H9 (cell line): ENCODE data around the gene PAX8. TPM values are rescaled to one million over a fixed set of nuclear protein-coding genes. Genes with fewer than 3 reads are reported as not detected.

Experiments
- DNase-seq: peaks from one replicate; pipeline ENCODE4 v3.0.0-alpha.2; 2017
- H2AFZ ChIP-seq: one replicate; pipeline ENCODE4 v1.6.1; 2013; ENCODE audit warnings: mild to moderate bottlenecking, low read length, control low read depth, moderate library complexity
- H2AK5ac ChIP-seq: 2 replicates; pipeline ENCODE4 v1.6.1; 2013; ENCODE audit warnings: low read length, control low read depth, mixed read lengths; ENCODE audit not compliant: insufficient read length
- H2BK120ac ChIP-seq: one replicate; pipeline ENCODE4 v1.6.1; 2013; ENCODE audit warnings: low read depth, mild to moderate bottlenecking, low read length, control low read depth, inconsistent platforms; ENCODE audit not compliant: poor library complexity, severe bottlenecking
- H2BK12ac ChIP-seq: 2 replicates; pipeline ENCODE4 v1.6.1; 2013; ENCODE audit warnings: low read length, control low read depth, mixed read lengths, low read depth; ENCODE audit not compliant: insufficient read length
- H2BK15ac ChIP-seq: 2 replicates; pipeline ENCODE4 v1.6.1; 2013; ENCODE audit warnings: low read depth, low read length, control low read depth
- H2BK20ac ChIP-seq: one replicate; pipeline ENCODE4 v1.6.1; 2013; ENCODE audit warnings: low read depth, mild to moderate bottlenecking, low read length, control low read depth, inconsistent platforms; ENCODE audit not compliant: poor library complexity, severe bottlenecking
- H2BK5ac ChIP-seq: 2 replicates; pipeline ENCODE4 v1.6.1; 2013; ENCODE audit warnings: low read length, control low read depth, mixed read lengths; ENCODE audit not compliant: insufficient read length
- H3K14ac ChIP-seq: 2 replicates; pipeline ENCODE4 v1.6.1; 2013; ENCODE audit warnings: low read length, control low read depth; ENCODE audit not compliant: insufficient read depth
- H3K18ac ChIP-seq: 2 replicates; pipeline ENCODE4 v1.6.1; 2013; ENCODE audit warnings: low read depth, mild to moderate bottlenecking, mixed read lengths, low read length, control low read depth; ENCODE audit not compliant: insufficient read length
- H3K23ac ChIP-seq: 2 replicates; pipeline ENCODE4 v1.6.1; 2013; ENCODE audit warnings: low read length, control low read depth, mixed read lengths, low read depth; ENCODE audit not compliant: insufficient read length
- H3K23me2 ChIP-seq: 2 replicates; pipeline ENCODE4 v1.6.1; 2013; ENCODE audit warnings: low read depth, mild to moderate bottlenecking, mixed read lengths, low read length, control low read depth; ENCODE audit not compliant: insufficient read length, poor library complexity, severe bottlenecking
- H3K27ac ChIP-seq: 2 replicates; pipeline ENCODE4 v1.5.1; 2013; ENCODE audit warnings: low read length, control low read depth, mixed read lengths, low read depth; ENCODE audit not compliant: insufficient read length
- H3K27me3 ChIP-seq: 2 replicates; pipeline ENCODE4 v1.6.1; 2013; ENCODE audit warnings: low read length, control low read depth, inconsistent platforms; ENCODE audit not compliant: insufficient read depth
- H3K4ac ChIP-seq: 2 replicates; pipeline ENCODE4 v1.6.1; 2013; ENCODE audit warnings: low read depth, mild to moderate bottlenecking, control low read depth, inconsistent platforms, low read length, moderate library complexity
- H3K4me1 ChIP-seq: 2 replicates; pipeline ENCODE4 v1.6.1; 2013; ENCODE audit warnings: low read length, control low read depth, inconsistent platforms; ENCODE audit not compliant: insufficient read depth
- H3K4me2 ChIP-seq: 2 replicates; pipeline ENCODE4 v1.6.1; 2013; ENCODE audit warnings: low read length, control low read depth, mixed read lengths; ENCODE audit not compliant: insufficient read length, insufficient read depth
- H3K56ac ChIP-seq: 2 replicates; pipeline ENCODE4 v1.6.1; 2013; ENCODE audit warnings: low read depth, mild to moderate bottlenecking, mixed read lengths, low read length, control low read depth; ENCODE audit not compliant: insufficient read length
- H3K79me1 ChIP-seq: 2 replicates; pipeline ENCODE4 v1.6.1; 2013; ENCODE audit warnings: low read depth, mild to moderate bottlenecking, moderate library complexity, low read length, control low read depth, inconsistent platforms; ENCODE audit not compliant: insufficient read depth, poor library complexity, severe bottlenecking
- H3K79me2 ChIP-seq: 2 replicates; pipeline ENCODE4 v1.6.1; 2013; ENCODE audit warnings: low read length, control low read depth, inconsistent platforms; ENCODE audit not compliant: insufficient read depth
- H3K9ac ChIP-seq: 2 replicates; pipeline ENCODE4 v1.6.1; 2013; ENCODE audit warnings: low read length, control low read depth, mixed read lengths; ENCODE audit not compliant: insufficient read length; ENCODE audit errors: extremely low read depth
- H3K9me3 ChIP-seq: one replicate; pipeline ENCODE4 v1.6.1; 2013; ENCODE audit warnings: low read depth, low read length, inconsistent platforms; ENCODE audit not compliant: control insufficient read depth
- H3T11ph ChIP-seq: one replicate; pipeline ENCODE4 v1.6.1; 2013; ENCODE audit warnings: mild to moderate bottlenecking, low read length, control low read depth, inconsistent platforms
- H4K20me1 ChIP-seq: one replicate; pipeline ENCODE4 v1.6.1; 2013; ENCODE audit not compliant: control insufficient read depth, insufficient read length, insufficient read depth
- H4K5ac ChIP-seq: 2 replicates; pipeline ENCODE4 v1.6.1; 2013; ENCODE audit warnings: low read depth, mild to moderate bottlenecking, mixed read lengths, low read length, control low read depth; ENCODE audit not compliant: insufficient read length
- H4K8ac ChIP-seq: replicated peaks from 2 replicates; pipeline ENCODE4 v1.6.1; 2013; ENCODE audit warnings: low read length, control low read depth, mixed read lengths, low read depth; ENCODE audit not compliant: insufficient read length
- H4K91ac ChIP-seq: 2 replicates; pipeline ENCODE4 v1.6.1; 2013; ENCODE audit warnings: low read depth, mild to moderate bottlenecking, moderate library complexity, mixed read lengths, low read length, control low read depth; ENCODE audit not compliant: insufficient read length
- H3K27ac Mint-ChIP-seq, 3 experiments: 2 replicates in 2 of 3; 3 replicates in 1 of 3; pipeline ENCODE4 v1.8.0; 2020 to 2021; ENCODE audit warnings: mixed read lengths in 3 of 3, mild to moderate bottlenecking in 1 of 3, moderate library complexity in 1 of 3
- H3K27me3 Mint-ChIP-seq: 2 replicates; pipeline ENCODE4 v1.8.0; 2021; ENCODE audit warnings: low read depth, mild to moderate bottlenecking, moderate library complexity, mixed read lengths
- H3K36me3 Mint-ChIP-seq, 3 experiments: 2 replicates in 2 of 3; 3 replicates in 1 of 3; pipeline ENCODE4 v1.8.0; 2020 to 2021; ENCODE audit warnings: low read depth in 3 of 3, mixed read lengths in 3 of 3; ENCODE audit not compliant: insufficient read depth in 1 of 3
- H3K4me1 Mint-ChIP-seq, 2 experiments: 2 replicates each; pipeline ENCODE4 v1.8.0; 2020; ENCODE audit warnings: mixed read lengths in 2 of 2
- H3K4me3 Mint-ChIP-seq, 2 experiments: 2 replicates in 1 of 2; 3 replicates in 1 of 2; pipeline ENCODE4 v1.8.0; 2020 to 2021; ENCODE audit warnings: mild to moderate bottlenecking in 2 of 2, mixed read lengths in 2 of 2, moderate library complexity in 1 of 2
- H3K9me3 Mint-ChIP-seq, 2 experiments: 2 replicates in 1 of 2; 3 replicates in 1 of 2; pipeline ENCODE4 v1.8.0; 2020; ENCODE audit warnings: mild to moderate bottlenecking in 2 of 2, mixed read lengths in 2 of 2, moderate library complexity in 1 of 2
- WGBS: extraction: QIAGEN DNeasy Blood & Tissue Kit; methylation state at CpG from one replicate; pipeline ENCODE4 v1.1.7; 2013; ENCODE audit warnings: missing lambda C conversion rate, low lambda C conversion rate, mixed read lengths; ENCODE audit not compliant: insufficient read length; ENCODE audit errors: extremely low coverage; 5-methylcytosine and 5-hydroxymethylcytosine counted together
- total RNA-seq: library from RNA; stranded (reverse); gene quantifications from 2 replicates; pipeline ENCODE4 v1.2.1, GENCODE V29; 2021
- TF ChIP-seq, protein P1 (sequence below): fragments of 200-600 bp; sonication (generic); conservative IDR thresholded peaks from 3 replicates; pipeline ENCODE4 v1.8.0; 2021; ENCODE audit warnings: antibody characterized with exemption, mild to moderate bottlenecking

PAX8 gene
- total RNA-seq, 1 experiment from 2014 or later, result not detected

DNA sequence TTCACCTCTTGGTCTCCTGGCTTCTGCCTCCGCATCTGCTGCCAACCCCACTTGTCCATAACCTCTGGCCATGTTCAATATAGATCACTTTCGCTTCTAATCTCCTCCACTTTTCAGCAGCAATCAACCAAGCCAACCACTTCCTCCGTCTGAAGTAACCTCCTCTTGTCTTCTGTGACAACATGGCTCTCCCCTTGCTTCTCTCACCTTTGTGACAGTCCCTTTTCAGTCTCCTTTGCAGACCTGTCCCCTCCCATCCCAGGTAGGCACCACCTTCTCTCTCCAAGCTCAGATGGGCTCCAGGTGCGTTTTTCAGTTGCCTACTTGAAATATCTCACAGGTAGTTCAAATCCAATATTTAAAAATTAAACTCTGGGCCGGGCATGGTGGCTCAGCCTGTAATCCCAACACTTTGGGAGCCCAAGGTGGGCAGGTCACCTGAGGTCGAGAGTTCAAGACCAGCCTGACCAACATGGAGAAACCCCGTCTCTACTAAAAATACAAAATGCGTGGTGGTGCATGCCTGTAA is 109.7 kb downstream of the PAX8 start:
- Histone ChIP-seq H2BK5ac (no peak overlapping the region), H3K9me3 (no peaks in the 10 kb centered on the region), H2BK20ac (no peak overlapping the region), H3K18ac (no peak overlapping the region), H3K4me1 (no peaks in the 10 kb centered on the region; the same call in 1 of the 2 replicates), H3K27me3 (no peaks in the 10 kb centered on the region), H3K14ac (no peak overlapping the region), H3K9ac (no peak overlapping the region), H3K56ac (no peak overlapping the region), H2AFZ (no peak overlapping the region), H3K79me2 (no peaks in the 10 kb centered on the region), H3K23ac (no peak overlapping the region), H3K23me2 (no peaks in the 10 kb centered on the region), H3K27ac (no peak overlapping the region), H2BK120ac (no peak overlapping the region), H3K79me1 (no peaks in the 10 kb centered on the region), H4K20me1 (no peaks in the 10 kb centered on the region), H4K5ac (no peak overlapping the region), H3K4me2 (no peak overlapping the region), H3K4ac (no peak overlapping the region), H3T11ph (no peak overlapping the region), H2BK12ac (no peak overlapping the region), H2BK15ac (no peak overlapping the region), H4K91ac (no peak overlapping the region), H2AK5ac (no peak overlapping the region), H4K8ac (no peak overlapping the region)
- Mint-ChIP-seq H3K4me1 (peaks cover 17 to 19% of the 10 kb centered on the region in 2 experiments), H3K27me3 (peaks cover 19% of the 10 kb centered on the region), H3K9me3 (no peaks in the 10 kb centered on the region; a peak in 1 of 5 replicates), H3K27ac (no peak overlapping the region), H3K36me3 (no peaks in the 10 kb centered on the region; a peak in 2 of 7 replicates), H3K4me3 (no peak overlapping the region)
- no CpG with 5 or more reads among the region's 8 CpGs for WGBS
- TF ChIP-seq, protein P1, sequence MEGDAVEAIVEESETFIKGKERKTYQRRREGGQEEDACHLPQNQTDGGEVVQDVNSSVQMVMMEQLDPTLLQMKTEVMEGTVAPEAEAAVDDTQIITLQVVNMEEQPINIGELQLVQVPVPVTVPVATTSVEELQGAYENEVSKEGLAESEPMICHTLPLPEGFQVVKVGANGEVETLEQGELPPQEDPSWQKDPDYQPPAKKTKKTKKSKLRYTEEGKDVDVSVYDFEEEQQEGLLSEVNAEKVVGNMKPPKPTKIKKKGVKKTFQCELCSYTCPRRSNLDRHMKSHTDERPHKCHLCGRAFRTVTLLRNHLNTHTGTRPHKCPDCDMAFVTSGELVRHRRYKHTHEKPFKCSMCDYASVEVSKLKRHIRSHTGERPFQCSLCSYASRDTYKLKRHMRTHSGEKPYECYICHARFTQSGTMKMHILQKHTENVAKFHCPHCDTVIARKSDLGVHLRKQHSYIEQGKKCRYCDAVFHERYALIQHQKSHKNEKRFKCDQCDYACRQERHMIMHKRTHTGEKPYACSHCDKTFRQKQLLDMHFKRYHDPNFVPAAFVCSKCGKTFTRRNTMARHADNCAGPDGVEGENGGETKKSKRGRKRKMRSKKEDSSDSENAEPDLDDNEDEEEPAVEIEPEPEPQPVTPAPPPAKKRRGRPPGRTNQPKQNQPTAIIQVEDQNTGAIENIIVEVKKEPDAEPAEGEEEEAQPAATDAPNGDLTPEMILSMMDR, result no peak
- DNase-seq, result no peak
